HepG2 (cell line): ENCODE data around the gene PPP1R13B. TPM values are rescaled to one million over a fixed set of nuclear protein-coding genes. Genes with fewer than 3 reads are reported as not detected.

ENCODE experiments used
- CAMTA2 ChIP-seq: sonication (generic); formaldehyde crosslinking; IDR thresholded peaks from 2 replicates; pipeline ENCODE4 v1.4.0; 2020; ENCODE audit warnings: mild to moderate bottlenecking, missing genetic modification reagents, borderline replicate concordance
- CCDC6 ChIP-seq: sonication (generic); formaldehyde crosslinking; IDR thresholded peaks from 2 replicates; pipeline ENCODE4 v1.8.1; 2022; ENCODE audit warnings: mild to moderate bottlenecking, missing genetic modification reagents, moderate library complexity
- HNF1A ChIP-seq, 2 experiments: sonication (generic) in 1 of 2; formaldehyde crosslinking in 1 of 2; IDR thresholded peaks; 2 replicates each; pipeline versions ENCODE4 v1.4.0 to v1.6.1; 2016 to 2020; ENCODE audit warnings: borderline replicate concordance in 1 of 2, low read depth in 1 of 2, mild to moderate bottlenecking in 1 of 2, missing genetic modification reagents in 1 of 2
- KAT7 ChIP-seq: IDR thresholded peaks from 2 replicates; pipeline ENCODE4 v1.6.1; 2018; ENCODE audit warnings: borderline replicate concordance, missing compliant biosample characterization
- KMT2B ChIP-seq: IDR thresholded peaks from 2 replicates; pipeline ENCODE4 v1.6.1; 2016; ENCODE audit warnings: missing genetic modification reagents, missing compliant biosample characterization
- MEIS2 ChIP-seq: sonication (generic); formaldehyde crosslinking; IDR thresholded peaks from 2 replicates; pipeline ENCODE4 v1.9.0; 2021; ENCODE audit warnings: mild to moderate bottlenecking, missing genetic modification reagents
- SP140L ChIP-seq: sonication (generic); formaldehyde crosslinking; IDR thresholded peaks from 2 replicates; pipeline ENCODE4 v1.4.0; 2020; ENCODE audit warnings: missing genetic modification reagents, borderline replicate concordance
- TCF7 ChIP-seq: sonication (generic); IDR thresholded peaks from 2 replicates; pipeline ENCODE4 v1.6.1; 2016; ENCODE audit warnings: antibody characterized with exemption, low read depth
- TGIF2 ChIP-seq: IDR thresholded peaks from 2 replicates; pipeline ENCODE4 v1.6.1; 2016; ENCODE audit warnings: control low read depth, missing compliant biosample characterization
- ZBTB37 ChIP-seq: sonication (generic); formaldehyde crosslinking; IDR thresholded peaks from 2 replicates; pipeline ENCODE4 v1.4.0; 2020; ENCODE audit warnings: mild to moderate bottlenecking, missing genetic modification reagents
- ZEB1 ChIP-seq: IDR thresholded peaks from 2 replicates; pipeline ENCODE4 v1.6.1; 2012; ENCODE audit warnings: mild to moderate bottlenecking, low read depth, inconsistent platforms; ENCODE audit not compliant: insufficient replicate concordance
- ZHX2 ChIP-seq, 2 experiments: sonication (generic) in 1 of 2; formaldehyde crosslinking in 1 of 2; IDR thresholded peaks; 2 replicates each; pipeline versions ENCODE4 v1.6.1 to v1.9.0; 2014 to 2022; ENCODE audit warnings: antibody characterized with exemption in 1 of 2, borderline replicate concordance in 1 of 2, inconsistent platforms in 1 of 2, low read depth in 1 of 2, missing genetic modification reagents in 1 of 2
- ZNF296 ChIP-seq: sonication (generic); formaldehyde crosslinking; conservative IDR thresholded peaks from 2 replicates; pipeline ENCODE4 v1.5.0; 2020; ENCODE audit warnings: mild to moderate bottlenecking, missing genetic modification reagents
- ZNF382 ChIP-seq: sonication (generic); formaldehyde crosslinking; IDR thresholded peaks from 2 replicates; pipeline ENCODE4 v1.5.0; 2020; ENCODE audit warnings: missing genetic modification reagents, mild to moderate bottlenecking, borderline replicate concordance
- ZNF839 ChIP-seq: sonication (generic); formaldehyde crosslinking; IDR thresholded peaks from 2 replicates; pipeline ENCODE4 v1.4.0; 2020; ENCODE audit warnings: missing genetic modification reagents, mild to moderate bottlenecking, borderline replicate concordance
- ZNF841 ChIP-seq: sonication (generic); formaldehyde crosslinking; IDR thresholded peaks from 2 replicates; pipeline ENCODE4 v1.8.1; 2023; ENCODE audit warnings: missing genetic modification reagents, borderline replicate concordance
- polyA plus RNA-seq, 8 experiments: library from polyadenylated mRNA; depleted of rRNA in 3 of 8; stranded (reverse) in 7 of 8; unstranded in 1 of 8; fragments of >200 nt; fragmentation: Illumina TruSeq in 4 of 8; extraction: Trizol in 4 of 8; gene quantifications; 2 replicates each; pipeline versions ENCODE4 v1.2.1 to v1.2.3, GENCODE V29; 2011 to 2016; ENCODE audit warnings: low read depth in 4 of 8, missing spikeins in 1 of 8, mixed read lengths in 1 of 8; ENCODE audit not compliant: insufficient read depth in 1 of 8
- total RNA-seq, 5 experiments: library from RNA; depleted of rRNA; stranded (reverse); fragments of >200 nt; fragmentation: Illumina TruSeq; extraction: Trizol; gene quantifications; 2 replicates each; pipeline ENCODE4 v1.2.3, GENCODE V29; 2016; ENCODE audit warnings: low read depth in 1 of 5

PPP1R13B gene
- total and polyA plus RNA-seq, 2 of the 13 experiments (the other 11 are each of a cell fraction or from before 2014, with no cell fraction given): 4.6 to 9.4 TPM

GRCh38 chr14:103889313-103890051 is 42.1 kb upstream of the PPP1R13B start (continued):
- peak; percentile 76; the same call in 1 of the 2 replicates for TF ChIP-seq MEIS2 (CRISPR knock-in tag)
- TF ChIP-seq ZNF382: no peak
- TF ChIP-seq ZHX2 (IDR thresholded peaks at IDR 0.05; ENCODE audit: low read depth): no peak
- no peak for TF ChIP-seq ZHX2 (CRISPR knock-in tag; IDR thresholded peaks at IDR 0.05; ENCODE audit: borderline replicate concordance)
- TF ChIP-seq ZBTB37 (CRISPR knock-in tag): no peak
- TF ChIP-seq CAMTA2 (CRISPR knock-in tag): no peak
- 0 out of 2 replicates have a peak, but pooled peaks have one; percentile 35 for TF ChIP-seq TCF7
- TF ChIP-seq KMT2B: peak; percentile 26; the same call in 1 of the 2 replicates
- TF ChIP-seq ZNF841: no peak
- no peak for TF ChIP-seq SP140L (CRISPR knock-in tag)
- no peak for TF ChIP-seq CCDC6
- TF ChIP-seq ZNF839: peak; percentile 20; the same call in 1 of the 2 replicates
- TF ChIP-seq TGIF2: peak; percentile 22; the same call in 1 of the 2 replicates
- no peak for TF ChIP-seq ZEB1
- no peak for TF ChIP-seq KAT7 (CRISPR knock-in tag)
- 0 out of 2 replicates have a peak, but pooled peaks have one; percentile 29 for TF ChIP-seq ZNF296 (CRISPR knock-in tag)
- no peak for TF ChIP-seq HNF1A (IDR thresholded peaks at IDR 0.05; ENCODE audit: low read depth)
- peak; percentile 45; the same call in 1 of the 2 replicates for TF ChIP-seq HNF1A (CRISPR knock-in tag; IDR thresholded peaks at IDR 0.05; ENCODE audit: borderline replicate concordance)
